HepG2 (cell line): ENCODE measurements around the gene IRAK2. TPM values are rescaled to one million over a fixed set of nuclear protein-coding genes. Genes with fewer than 3 reads are reported as not detected.

Experiments
- ATAC-seq: fragments of 200-7000 bp; cut with Tn5 transposase; 3 replicates; pipeline ENCODE4 v1.9.1; 2020; ENCODE audit warnings: mild to moderate bottlenecking, moderate library complexity
- BruUV-seq: library from RNA; stranded (reverse); fragments of 400-500 nt; replicated peaks from 2 replicates; lab custom pipeline; 2021; lab: Mats Ljungman, UMichigan
- CTCF ChIA-PET: fragments of 300-600 bp; formaldehyde crosslinking; extraction: SDS; loops from one replicate; lab custom pipeline; 2021; ENCODE audit warnings: low total read pairs, inconsistent platforms, low intra/inter-chr PET ratio; lab: Yijun Ruan, JAX
- POLR2A ChIA-PET: fragments of 350-600 bp; sonication (Branson Sonifier 250); formaldehyde crosslinking; loops from one replicate; lab custom pipeline; 2020; ENCODE audit warnings: antibody characterized with exemption, inconsistent platforms; lab: Yijun Ruan, JAX
- DNase-seq: peaks from one replicate; pipeline ENCODE4 v3.0.0-alpha.2; 2015; ENCODE audit warnings: low spot score
- FAIRE-seq: peaks from 3 replicates; lab custom pipeline; 2011; peaks lifted over from hg19 to GRCh38; lab: Jason Lieb, UNC
- H2AFZ ChIP-seq: one replicate; pipeline ENCODE4 v1.6.1; 2011; ENCODE audit warnings: low read length, inconsistent platforms
- H3K27ac ChIP-seq: fragments of 300-600 bp; 3 replicates; pipeline ENCODE4 v1.8.0; 2011; ENCODE audit warnings: mixed run types, mild to moderate bottlenecking, mixed read lengths, low read length, inconsistent platforms; ENCODE audit not compliant: insufficient read depth; ENCODE audit errors: extremely low read length
- H3K27me3 ChIP-seq, 2 experiments: fragments of 200-600 bp in 1 of 2; 2 replicates in 1 of 2; 3 replicates in 1 of 2; pipeline versions ENCODE4 v1.6.0 to v1.8.0; 2011; ENCODE audit warnings: low read length in 2 of 2, mild to moderate bottlenecking in 2 of 2, moderate library complexity in 2 of 2, inconsistent platforms in 1 of 2; ENCODE audit not compliant: insufficient read depth in 2 of 2, control insufficient read depth in 1 of 2
- H3K36me3 ChIP-seq, 2 experiments: fragments of 200-600 bp in 1 of 2; replicated peaks in 1 of 2; 2 replicates in 1 of 2; 3 replicates in 1 of 2; pipeline versions ENCODE4 v1.5.1 to v1.8.0; 2011; ENCODE audit warnings: low read length in 2 of 2, inconsistent platforms in 1 of 2; ENCODE audit not compliant: insufficient read depth in 2 of 2, control insufficient read depth in 1 of 2
- H3K4me1 ChIP-seq: 2 replicates; pipeline ENCODE4 v1.5.1; 2012; ENCODE audit warnings: low read length, inconsistent platforms; ENCODE audit not compliant: insufficient read depth
- H3K4me2 ChIP-seq: 2 replicates; pipeline ENCODE4 v1.6.0; 2011; ENCODE audit warnings: low read depth, low read length, inconsistent platforms
- H3K4me3 ChIP-seq, 3 experiments: fragments of 200-600 bp in 1 of 3; sonication (generic), shearing (Covaris generic) in 1 of 3; replicated peaks in 1 of 3; 2 replicates each; pipeline ENCODE4 v1.5.1; 2011 to 2016; ENCODE audit warnings: low read length in 3 of 3, inconsistent platforms in 2 of 3, low read depth in 2 of 3, mild to moderate bottlenecking in 2 of 3, control low read depth in 1 of 3, mixed read lengths in 1 of 3; ENCODE audit not compliant: insufficient read depth in 1 of 3
- H3K79me2 ChIP-seq: one replicate; pipeline ENCODE4 v1.6.1; 2011; ENCODE audit warnings: low read length, inconsistent platforms; ENCODE audit not compliant: insufficient read depth
- H3K9ac ChIP-seq: 2 replicates; pipeline ENCODE4 v1.6.0; 2011; ENCODE audit warnings: mild to moderate bottlenecking, low read depth, low read length, inconsistent platforms; ENCODE audit not compliant: insufficient read depth
- H3K9me3 ChIP-seq: 2 replicates; pipeline ENCODE4 v1.5.1; 2012; ENCODE audit warnings: mild to moderate bottlenecking, low read length
- H4K20me1 ChIP-seq: 2 replicates; pipeline ENCODE4 v1.6.0; 2011; ENCODE audit warnings: inconsistent platforms, mild to moderate bottlenecking, low read length, moderate library complexity; ENCODE audit not compliant: insufficient read depth
- ATF2 ChIP-seq: sonication (generic); formaldehyde crosslinking; IDR thresholded peaks from 2 replicates; pipeline ENCODE4 v1.4.0; 2020; ENCODE audit warnings: missing genetic modification reagents
- GFI1 ChIP-seq: sonication (generic); formaldehyde crosslinking; IDR thresholded peaks from 2 replicates; pipeline ENCODE4 v1.5.0; 2020; ENCODE audit warnings: missing genetic modification reagents, mild to moderate bottlenecking, borderline replicate concordance
- HMG20B ChIP-seq: conservative IDR thresholded peaks from 2 replicates; pipeline ENCODE4 v1.6.1; 2016; ENCODE audit warnings: missing genetic modification reagents, missing compliant biosample characterization
- NR2F6 ChIP-seq, 2 experiments: IDR thresholded peaks; 2 replicates each; pipeline ENCODE4 v1.6.1; 2016; ENCODE audit warnings: antibody characterized with exemption in 1 of 2, mild to moderate bottlenecking in 1 of 2
- TBX2 ChIP-seq: sonication (generic); formaldehyde crosslinking; IDR thresholded peaks from 2 replicates; pipeline ENCODE4 v1.5.0; 2020; ENCODE audit warnings: missing genetic modification reagents, mild to moderate bottlenecking, borderline replicate concordance
- ZBTB42 ChIP-seq: sonication (generic); formaldehyde crosslinking; IDR thresholded peaks from 2 replicates; pipeline ENCODE4 v1.5.0; 2020; ENCODE audit warnings: mild to moderate bottlenecking, missing genetic modification reagents
- ZNF121 ChIP-seq: sonication (generic); formaldehyde crosslinking; IDR thresholded peaks from 2 replicates; pipeline ENCODE4 v1.5.0; 2020; ENCODE audit warnings: mild to moderate bottlenecking, missing genetic modification reagents
- ZNF567 ChIP-seq: sonication (generic); formaldehyde crosslinking; IDR thresholded peaks from 2 replicates; pipeline ENCODE4 v1.8.1; 2023; ENCODE audit warnings: mild to moderate bottlenecking, missing genetic modification reagents, borderline replicate concordance
- ZNF609 ChIP-seq: sonication (generic); formaldehyde crosslinking; IDR thresholded peaks from 2 replicates; pipeline ENCODE4 v1.4.0; 2020; ENCODE audit warnings: mild to moderate bottlenecking, missing genetic modification reagents, borderline replicate concordance
- ZNF644 ChIP-seq: IDR thresholded peaks from 2 replicates; pipeline ENCODE4 v1.6.1; 2016; ENCODE audit warnings: low read depth
- ZNF879 ChIP-seq: sonication (generic); formaldehyde crosslinking; IDR thresholded peaks from 2 replicates; pipeline ENCODE4 v1.8.1; 2023; ENCODE audit warnings: missing genetic modification reagents
- WGBS: methylation state at CpG from one replicate; pipeline ENCODE4 v1.1.6; 2017; ENCODE audit warnings: low lambda C conversion rate; 5-methylcytosine and 5-hydroxymethylcytosine counted together
- in situ Hi-C: cut with HindIII; loops from 2 replicates; pipeline ENCODE4 v1.10.0; 2017; ENCODE audit warnings: low pct_unique_long_range_greater_than_20kb; ENCODE audit not compliant: extremely low pct_ligation_motif_present
- intact Hi-C: fragments of 100-400 bp; cut with micrococcal nuclease; formaldehyde crosslinking; loops from one replicate; pipeline ENCODE4 v1.10.0; 2022; ENCODE audit not compliant: unreplicated experiment
- polyA plus RNA-seq, 8 experiments: library from polyadenylated mRNA; depleted of rRNA in 3 of 8; stranded (reverse) in 7 of 8; unstranded in 1 of 8; fragments of >200 nt; fragmentation: Illumina TruSeq in 4 of 8; extraction: Trizol in 4 of 8; gene quantifications; 2 replicates each; pipeline versions ENCODE4 v1.2.1 to v1.2.3, GENCODE V29; 2011 to 2016; ENCODE audit warnings: low read depth in 4 of 8, missing spikeins in 1 of 8, mixed read lengths in 1 of 8; ENCODE audit not compliant: insufficient read depth in 1 of 8
- total RNA-seq, 5 experiments: library from RNA; depleted of rRNA; stranded (reverse); fragments of >200 nt; fragmentation: Illumina TruSeq; extraction: Trizol; gene quantifications; 2 replicates each; pipeline ENCODE4 v1.2.3, GENCODE V29; 2016; ENCODE audit warnings: low read depth in 1 of 5

IRAK2 gene
- total and polyA plus RNA-seq, 2 of the 13 experiments (the other 11 are each of a cell fraction or from before 2014, with no cell fraction given), result 13.1 to 23.3 TPM

GRCh38 chr3:10253731-10254130 is 89.0 kb downstream of the IRAK2 start:
- DNase-seq, result no peak
- Histone ChIP-seq H3K4me2 (no peak overlapping the region), H4K20me1 (peaks cover 25% of the 10 kb centered on the region), H3K4me3 (no peak overlapping the region), H3K27ac (no peak overlapping the region), H3K79me2 (peaks cover 83% of the 10 kb centered on the region), H2AFZ (no peak overlapping the region), H3K9ac (no peak overlapping the region), H3K27me3 (no peaks in the 10 kb centered on the region; a peak in 1 of 5 replicates)
- peak; percentile 14 for ATAC-seq
- 0% methylated on average over 1 of the region's 3 CpGs for WGBS
- CTCF ChIA-PET, result no interaction called here
- POLR2A ChIA-PET, result interaction anchor here (0.8 kb wide), 1 partner anchor 30 kb away, joined by 4 read pairs; no protein-coding TSS in a partner anchor
- BruUV-seq, result no TSS peak
- intact Hi-C loops, result no loop called here
- TF ChIP-seq ZNF644 (CRISPR knock-in tag) (no peak), HMG20B (CRISPR knock-in tag) (peak; percentile 47; the same call in 1 of the 2 replicates), TBX2 (CRISPR knock-in tag) (0 out of 2 replicates have a peak, but pooled peaks have one; percentile 35), ZBTB42 (CRISPR knock-in tag) (no peak), GFI1 (CRISPR knock-in tag) (peak; percentile 27; the same call in 1 of the 2 replicates), ZNF567 (CRISPR knock-in tag) (no peak), NR2F6 (IDR thresholded peaks at IDR 0.05) (peak; percentile 45; the same call in 1 of the 2 replicates), NR2F6 (CRISPR knock-in tag; IDR thresholded peaks at IDR 0.05) (no peak), ZNF609 (CRISPR knock-in tag) (peak; percentile 72; the same call in 1 of the 2 replicates), ZNF879 (CRISPR knock-in tag) (no peak), ZNF121 (CRISPR knock-in tag) (no peak), ATF2 (CRISPR knock-in tag) (no peak)
- TF ChIP-seq, all 625 proteins: peak for 5
- H3K4me1 ChIP-seq, result peaks cover 52% of the 10 kb centered on the region
- no peak for FAIRE-seq
- in situ Hi-C loops, result no loop called here
- H3K36me3 ChIP-seq, result peaks cover 18 to 52% of the 10 kb centered on the region in 2 experiments
- no peaks in the 10 kb centered on the region for H3K9me3 ChIP-seq
